K562 (cell line): ENCODE results near the gene SPAG9. TPM values are rescaled to one million over a fixed set of nuclear protein-coding genes. Genes with fewer than 3 reads are reported as not detected.

ENCODE experiments used
- ATAC-seq: fragments of 200-7000 bp; cut with Tn5 transposase; 3 replicates; pipeline ENCODE4 v1.9.1; 2020; ENCODE audit warnings: moderate library complexity
- BruUV-seq: library from RNA; stranded (reverse); fragments of 400-500 nt; replicated peaks from 2 replicates; lab custom pipeline; 2021; lab: Mats Ljungman, UMichigan
- CTCF ChIA-PET: fragments of 300-600 bp; formaldehyde crosslinking; extraction: SDS; loops from one replicate; lab custom pipeline; 2021; ENCODE audit warnings: low intra/inter-chr PET ratio; lab: Yijun Ruan, JAX
- POLR2A ChIA-PET: fragments of 300-600, 350-650 bp; sonication (Branson Sonifier 250); formaldehyde crosslinking; extraction: SDS; loops from one replicate; lab custom pipeline; 2021; ENCODE audit warnings: antibody characterized with exemption, inconsistent platforms; lab: Yijun Ruan, JAX
- DNase-seq, 4 experiments: peaks; one replicate each; pipeline versions ENCODE4 v3.0.0 to v3.0.0-alpha.2; 2011 to 2018; ENCODE audit warnings: low spot score in 3 of 4, mixed read lengths in 3 of 4; ENCODE audit errors: extremely low read depth in 1 of 4
- FAIRE-seq: peaks from 2 replicates; lab custom pipeline; 2011; peaks lifted over from hg19 to GRCh38; lab: Jason Lieb, UNC
- H2AFZ ChIP-seq: 2 replicates; pipeline ENCODE4 v1.6.0; 2011; ENCODE audit warnings: low read depth, low read length, control low read depth, inconsistent platforms
- H3K27ac ChIP-seq: fragments of 200-600 bp; 3 replicates; pipeline ENCODE4 v1.8.0; 2011; ENCODE audit warnings: low read depth, mild to moderate bottlenecking, control low read depth, inconsistent platforms, low read length, moderate library complexity, mixed read lengths; ENCODE audit errors: extremely low read depth
- H3K27me3 ChIP-seq, 2 experiments: fragments of 300-600 bp in 1 of 2; 2 replicates in 1 of 2; 3 replicates in 1 of 2; pipeline versions ENCODE4 v1.6.0 to v1.8.0; 2011; ENCODE audit warnings: inconsistent platforms in 2 of 2, low read length in 2 of 2, mild to moderate bottlenecking in 1 of 2, mixed read lengths in 1 of 2, moderate library complexity in 1 of 2; ENCODE audit not compliant: control insufficient read depth in 2 of 2, insufficient read depth in 2 of 2
- H3K36me3 ChIP-seq: fragments of 300-600 bp; 3 replicates; pipeline ENCODE4 v1.8.0; 2011; ENCODE audit warnings: mild to moderate bottlenecking, low read length, inconsistent platforms; ENCODE audit not compliant: control insufficient read depth, insufficient read depth
- H3K4me1 ChIP-seq, 2 experiments: fragments of 200-600 bp in 1 of 2; replicated peaks in 1 of 2; 2 replicates in 1 of 2; 3 replicates in 1 of 2; pipeline versions ENCODE4 v1.5.1 to v1.8.0; 2011; ENCODE audit warnings: inconsistent platforms in 2 of 2, low read length in 2 of 2, mild to moderate bottlenecking in 1 of 2, mixed read lengths in 1 of 2, moderate library complexity in 1 of 2; ENCODE audit not compliant: control insufficient read depth in 2 of 2, insufficient read depth in 2 of 2
- H3K4me2 ChIP-seq: 2 replicates; pipeline ENCODE4 v1.6.1; 2011; ENCODE audit warnings: low read length, control low read depth, inconsistent platforms, mixed read lengths; ENCODE audit not compliant: insufficient read depth
- H3K4me3 ChIP-seq: fragments of 200-600 bp; sonication (generic), shearing (Covaris generic); 2 replicates; pipeline ENCODE4 v1.5.1; 2016; ENCODE audit warnings: control low read depth, inconsistent platforms
- H3K79me2 ChIP-seq: fragments of 200-600 bp; 3 replicates; pipeline ENCODE4 v1.8.0; 2011; ENCODE audit warnings: low read length, inconsistent platforms; ENCODE audit not compliant: control insufficient read depth, insufficient read depth
- H3K9ac ChIP-seq, 2 experiments: 2 replicates each; pipeline versions ENCODE4 v1.6.0 to v1.6.1; 2011; ENCODE audit warnings: low read depth in 2 of 2, low read length in 2 of 2, control low read depth in 1 of 2, inconsistent platforms in 1 of 2, mild to moderate bottlenecking in 1 of 2, mixed read lengths in 1 of 2; ENCODE audit not compliant: insufficient read depth in 1 of 2
- H3K9me1 ChIP-seq: one replicate; pipeline ENCODE4 v1.6.0; 2011; ENCODE audit warnings: inconsistent platforms, mild to moderate bottlenecking, low read length, moderate library complexity; ENCODE audit not compliant: control insufficient read depth, insufficient read depth
- H3K9me3 ChIP-seq: replicated peaks from 2 replicates; pipeline ENCODE4 v1.5.1; 2011; ENCODE audit warnings: low read depth, low read length, inconsistent platforms; ENCODE audit not compliant: control insufficient read depth, insufficient read depth
- H4K20me1 ChIP-seq: replicated peaks from 2 replicates; pipeline ENCODE4 v1.6.1; 2011; ENCODE audit warnings: low read length, inconsistent platforms, mixed read lengths; ENCODE audit not compliant: control insufficient read depth, insufficient read depth
- BCOR ChIP-seq: fragments of 450-650 bp; IDR thresholded peaks from 2 replicates; pipeline ENCODE4 v1.6.1; 2016
- ETV6 ChIP-seq, 3 experiments: fragments of 150-350 bp in 1 of 3; sonication (generic) in 1 of 3; formaldehyde crosslinking in 1 of 3; IDR thresholded peaks; 2 replicates each; pipeline versions ENCODE4 v1.6.1 to v1.8.0; 2014 to 2022; ENCODE audit warnings: borderline replicate concordance in 2 of 3, low read depth in 2 of 3, antibody characterized with exemption in 1 of 3, low read length in 1 of 3, mild to moderate bottlenecking in 1 of 3, missing genetic modification reagents in 1 of 3
- MCM2 ChIP-seq: fragments of 450-650 bp; IDR thresholded peaks from 2 replicates; pipeline ENCODE4 v1.6.1; 2017; ENCODE audit warnings: low read depth, mild to moderate bottlenecking
- PCBP2 ChIP-seq: fragments of 200-400 bp; formaldehyde crosslinking; IDR thresholded peaks from 2 replicates; pipeline ENCODE4 v1.6.1; 2018; ENCODE audit warnings: low read length, low read depth, mild to moderate bottlenecking, moderate library complexity; ENCODE audit not compliant: poor library complexity, severe bottlenecking
- PRPF4 ChIP-seq: fragments of 200-400 bp; formaldehyde crosslinking; IDR thresholded peaks from one replicate; pipeline ENCODE4 v1.6.1; 2017; ENCODE audit warnings: low read length, low read depth, mild to moderate bottlenecking; ENCODE audit not compliant: insufficient read depth, poor library complexity, severe bottlenecking
- PTTG1 ChIP-seq: fragments of 450-650 bp; IDR thresholded peaks from 2 replicates; pipeline ENCODE4 v1.6.1; 2016; ENCODE audit warnings: low read depth, mild to moderate bottlenecking, missing genetic modification characterization, missing compliant biosample characterization
- TAF1 ChIP-seq: IDR thresholded peaks from 2 replicates; pipeline ENCODE4 v1.6.1; 2011; ENCODE audit warnings: mild to moderate bottlenecking, low read length, moderate library complexity; ENCODE audit not compliant: insufficient read depth, control insufficient read depth, severe bottlenecking; ENCODE audit errors: extremely low read depth
- U2AF1 ChIP-seq: fragments of 200-400 bp; formaldehyde crosslinking; optimal IDR thresholded peaks from 2 replicates; pipeline ENCODE3; 2017; ENCODE audit warnings: mild to moderate bottlenecking, low read depth, low read length, moderate library complexity
- XRCC4 ChIP-seq: IDR thresholded peaks from one replicate; pipeline ENCODE4 v1.6.1; 2011; ENCODE audit not compliant: insufficient read depth, insufficient read length; ENCODE audit errors: extremely low read depth
- ZBTB17 ChIP-seq: fragments of 450-650 bp; formaldehyde crosslinking; IDR thresholded peaks from 2 replicates; pipeline ENCODE4 v1.4.0; 2020; ENCODE audit warnings: mild to moderate bottlenecking
- WGBS: fragments of 100-300 bp; shearing (Covaris generic); methylation state at CpG from one replicate; pipeline ENCODE4 v1.1.6; 2016; ENCODE audit warnings: low coverage, mixed read lengths; ENCODE audit not compliant: insufficient coverage; ENCODE audit errors: missing lambda C conversion rate; 5-methylcytosine and 5-hydroxymethylcytosine counted together
- in situ Hi-C: fragments of 300-500 bp; cut with MboI; formaldehyde crosslinking; loops from 4 replicates; pipeline ENCODE4 v1.15.0; 2018; ENCODE audit warnings: inconsistent platforms, mixed read lengths
- intact Hi-C: fragments of 100-400 bp; cut with micrococcal nuclease; formaldehyde crosslinking; loops from 2 replicates; pipeline ENCODE4 v1.14.2; 2022
- polyA plus RNA-seq, 8 experiments: library from polyadenylated mRNA; depleted of rRNA in 4 of 8; stranded (reverse) in 5 of 8; unstranded in 3 of 8; fragments of >200 nt; fragmentation: Nextera tagmentation in 2 of 8; fragmentation: Illumina TruSeq in 1 of 8; extraction: Ambion mirVana in 2 of 8; extraction: Trizol in 1 of 8; gene quantifications; 2 replicates each; pipeline versions ENCODE4 v1.2.1 to v1.2.3, GENCODE V29; 2011 to 2014; ENCODE audit warnings: inconsistent platforms in 1 of 8, missing spikeins in 1 of 8
- total RNA-seq, 7 experiments: library from RNA; depleted of rRNA in 6 of 7; stranded (reverse); fragments of >200 nt in 6 of 7; fragmentation: Illumina TruSeq in 2 of 7; extraction: Trizol in 2 of 7; gene quantifications; 2 replicates each; pipeline versions ENCODE4 v1.2.1 to v1.2.3, GENCODE V29; 2011 to 2021; ENCODE audit warnings: low replicate concordance in 1 of 7
- TF ChIP-seq, protein P1 (sequence below): sonication (generic); formaldehyde crosslinking; IDR thresholded peaks from 2 replicates; pipeline ENCODE4 v1.8.0; 2022; ENCODE audit warnings: mild to moderate bottlenecking, missing genetic modification reagents

SPAG9 gene
- total and polyA plus RNA-seq, 9 of the 15 experiments (the other 6 are each of a cell fraction or from before 2014, with no cell fraction given) = 12.2 to 99.2 (median 58.2) TPM

DNA sequence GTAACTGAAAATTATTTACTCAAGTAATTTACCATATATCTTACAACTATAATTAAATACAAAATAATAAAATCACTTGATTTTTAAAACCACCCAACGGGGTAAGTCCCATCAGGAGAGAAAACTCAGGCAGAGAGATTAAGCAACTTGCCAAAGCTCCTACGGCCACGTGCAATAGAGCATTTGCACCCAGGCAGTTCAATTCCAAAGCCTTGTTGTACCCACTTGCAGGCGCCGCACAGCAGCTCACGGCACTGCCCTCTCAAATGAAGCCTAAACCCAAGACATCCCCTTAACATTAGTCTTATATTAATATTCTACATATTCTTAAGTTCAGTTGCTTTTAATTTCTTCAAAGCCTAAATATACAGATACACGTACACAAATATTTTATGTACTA lies 75.7 kb downstream of the SPAG9 start:
- Histone ChIP-seq H4K20me1 (no peaks in the 10 kb centered on the region), H3K27ac (no peak overlapping the region), H3K27me3 (no peaks in the 10 kb centered on the region), H3K36me3 (peaks cover 17% of the 10 kb centered on the region; the same call in 2 of the 3 replicates), H3K9me1 (no peaks in the 10 kb centered on the region), H3K4me3 (no peak overlapping the region), H3K4me2 (no peak overlapping the region)
- CTCF ChIA-PET = no interaction called here
- POLR2A ChIA-PET = no interaction called here
- no peak for ATAC-seq
- intact Hi-C loops (no loop called here), in situ Hi-C loops (no loop called here)
- TF ChIP-seq BCOR (no peak), ZBTB17 (CRISPR knock-in tag) (no peak), XRCC4 (no peak), PTTG1 (tag) (no peak), TAF1 (no peak), PRPF4 (no peak), ETV6 (IDR thresholded peaks at IDR 0.05; ENCODE audit: borderline replicate concordance in 1 of 2, low read depth in 2 of 2, low read length in 1 of 2) (no peak), ETV6 (CRISPR knock-in tag; IDR thresholded peaks at IDR 0.05; ENCODE audit: borderline replicate concordance) (no peak), MCM2 (no peak), U2AF1 (no peak), PCBP2 (no peak)
- TF ChIP-seq, protein P1, sequence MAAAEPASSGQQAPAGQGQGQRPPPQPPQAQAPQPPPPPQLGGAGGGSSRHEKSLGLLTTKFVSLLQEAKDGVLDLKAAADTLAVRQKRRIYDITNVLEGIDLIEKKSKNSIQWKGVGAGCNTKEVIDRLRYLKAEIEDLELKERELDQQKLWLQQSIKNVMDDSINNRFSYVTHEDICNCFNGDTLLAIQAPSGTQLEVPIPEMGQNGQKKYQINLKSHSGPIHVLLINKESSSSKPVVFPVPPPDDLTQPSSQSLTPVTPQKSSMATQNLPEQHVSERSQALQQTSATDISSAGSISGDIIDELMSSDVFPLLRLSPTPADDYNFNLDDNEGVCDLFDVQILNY (CRISPR knock-in tag) = no peak
- TF ChIP-seq, all 486 proteins: peak for 0
- no peaks in the 10 kb centered on the region for H3K4me1 ChIP-seq
- no peak overlapping the region for H3K9ac ChIP-seq
- H3K9me3 ChIP-seq = no peaks in the 10 kb centered on the region
- peaks cover 6% of the 10 kb centered on the region; the same call in 2 of the 3 replicates for H3K79me2 ChIP-seq
- DNase-seq = no peak
- FAIRE-seq = no peak
- WGBS = 98% methylated on average over 7 of the region's 7 CpGs
- BruUV-seq = no TSS peak
- H2AFZ ChIP-seq = no peak overlapping the region
